GM23338 (cell line): ENCODE data around the gene ZNF189. TPM values are rescaled to one million over a fixed set of nuclear protein-coding genes. Genes with fewer than 3 reads are reported as not detected.

Source experiments
- ATAC-seq: fragments of 200-7000 bp; cut with Tn5 transposase; 3 replicates; pipeline ENCODE4 v1.9.1; 2020
- DNase-seq: peaks from one replicate; pipeline ENCODE4 v3.0.0-alpha.2; 2015; ENCODE audit warnings: low spot score
- H2AFZ ChIP-seq: fragments of 200-600 bp; sonication (generic); 2 replicates; pipeline ENCODE4 v1.8.0; 2016; ENCODE audit warnings: antibody characterized with exemption, mild to moderate bottlenecking, moderate library complexity
- H3F3A ChIP-seq: fragments of 200-600 bp; sonication (generic); replicated peaks from 2 replicates; pipeline ENCODE4 v1.8.0; 2017; ENCODE audit warnings: antibody characterized with exemption, mixed run types, low read depth
- H3K27ac ChIP-seq: fragments of 200-600 bp; sonication (generic); 2 replicates; pipeline ENCODE4 v1.6.1; 2016; ENCODE audit warnings: low read depth
- H3K27me3 ChIP-seq: fragments of 200-600 bp; sonication (generic); 2 replicates; pipeline ENCODE4 v1.8.0; 2016; ENCODE audit warnings: mild to moderate bottlenecking, mixed run types, moderate library complexity; ENCODE audit not compliant: insufficient read depth
- H3K36me3 ChIP-seq: fragments of 200-600 bp; sonication (generic); 2 replicates; pipeline ENCODE4 v1.8.0; 2016; ENCODE audit warnings: mild to moderate bottlenecking; ENCODE audit not compliant: insufficient read depth
- H3K4me1 ChIP-seq: fragments of 200-600 bp; sonication (generic); 2 replicates; pipeline ENCODE4 v1.8.0; 2016; ENCODE audit warnings: mild to moderate bottlenecking, moderate library complexity; ENCODE audit not compliant: insufficient read depth
- H3K4me2 ChIP-seq: fragments of 200-600 bp; sonication (generic); 2 replicates; pipeline ENCODE4 v1.7.1; 2017; ENCODE audit warnings: mixed run types
- H3K4me3 ChIP-seq: fragments of 200-600 bp; sonication (generic); 2 replicates; pipeline ENCODE4 v1.6.1; 2016; ENCODE audit warnings: mixed run types
- H3K79me2 ChIP-seq: fragments of 200-600 bp; sonication (generic); replicated peaks from 2 replicates; pipeline ENCODE4 v1.8.0; 2017; ENCODE audit warnings: mild to moderate bottlenecking; ENCODE audit not compliant: insufficient read depth
- H3K9me2 ChIP-seq: fragments of 200-600 bp; sonication (generic); 2 replicates; pipeline ENCODE4 v1.8.0; 2017; ENCODE audit not compliant: insufficient read depth
- H4K20me1 ChIP-seq: fragments of 200-600 bp; sonication (generic); replicated peaks from 2 replicates; pipeline ENCODE4 v1.8.0; 2017; ENCODE audit warnings: mild to moderate bottlenecking; ENCODE audit not compliant: insufficient read depth
- H3K27ac Mint-ChIP-seq: 2 replicates; pipeline ENCODE4 v1.8.0; 2020; ENCODE audit warnings: inconsistent platforms, mild to moderate bottlenecking, moderate library complexity, mixed read lengths
- H3K27me3 Mint-ChIP-seq: 3 replicates; pipeline ENCODE4 v1.8.0; 2022; ENCODE audit warnings: low read depth, mild to moderate bottlenecking, moderate library complexity, mixed read lengths, inconsistent platforms; ENCODE audit not compliant: insufficient read depth, poor library complexity
- H3K36me3 Mint-ChIP-seq: 3 replicates; pipeline ENCODE4 v1.8.0; 2021; ENCODE audit warnings: low read depth, mild to moderate bottlenecking, inconsistent platforms, moderate library complexity, mixed read lengths
- H3K4me1 Mint-ChIP-seq: 3 replicates; pipeline ENCODE4 v1.8.0; 2020; ENCODE audit warnings: mild to moderate bottlenecking, inconsistent platforms, mixed read lengths
- H3K4me3 Mint-ChIP-seq: 3 replicates; pipeline ENCODE4 v1.8.0; 2021; ENCODE audit warnings: moderate library complexity, mild to moderate bottlenecking, inconsistent platforms, mixed read lengths
- H3K9me3 Mint-ChIP-seq: 3 replicates; pipeline ENCODE4 v1.8.0; 2020; ENCODE audit warnings: moderate library complexity, mild to moderate bottlenecking, inconsistent platforms, mixed read lengths
- CREB1 ChIP-seq: fragments of 250-450 bp; sonication (Bioruptor Pico); IDR thresholded peaks from 2 replicates; pipeline ENCODE4 v1.5.0; 2020; ENCODE audit warnings: low read depth, mild to moderate bottlenecking, moderate library complexity
- CTCF ChIP-seq, 2 experiments: fragments of 200-600 bp in 1 of 2; sonication (generic) in 1 of 2; conservative IDR thresholded peaks; 2 replicates each; pipeline versions ENCODE4 v1.5.1 to v1.6.1; 2016 to 2017; ENCODE audit warnings: antibody characterized with exemption in 2 of 2, low read depth in 2 of 2, mild to moderate bottlenecking in 2 of 2, moderate library complexity in 1 of 2
- EZH2 ChIP-seq: fragments of 200-600 bp; sonication (generic); IDR thresholded peaks from one replicate; pipeline ENCODE4 v1.8.0; 2017; ENCODE audit warnings: antibody characterized with exemption, mild to moderate bottlenecking, low read depth; ENCODE audit not compliant: unreplicated experiment
- EZH2phosphoT487 ChIP-seq: fragments of 200-600 bp; sonication (generic); IDR thresholded peaks from one replicate; pipeline ENCODE4 v1.8.1; 2018; ENCODE audit warnings: antibody characterized with exemption; ENCODE audit not compliant: unreplicated experiment
- JUNB ChIP-seq: IDR thresholded peaks from one replicate; pipeline ENCODE4 v1.6.1; 2016; ENCODE audit warnings: antibody characterized with exemption; ENCODE audit not compliant: unreplicated experiment
- NANOG ChIP-seq: IDR thresholded peaks from 2 replicates; pipeline ENCODE4 v1.6.1; 2016; ENCODE audit warnings: antibody characterized with exemption, borderline replicate concordance
- POLR2AphosphoS5 ChIP-seq: IDR thresholded peaks from 2 replicates; pipeline ENCODE4 v1.6.1; 2016; ENCODE audit warnings: antibody characterized with exemption, low read depth
- REST ChIP-seq: IDR thresholded peaks from one replicate; pipeline ENCODE4 v1.6.1; 2018; ENCODE audit warnings: antibody characterized with exemption; ENCODE audit not compliant: unreplicated experiment
- STAT1 ChIP-seq: IDR thresholded peaks from one replicate; pipeline ENCODE4 v1.6.1; 2016; ENCODE audit warnings: antibody characterized with exemption; ENCODE audit not compliant: unreplicated experiment
- ZNF114 ChIP-seq: fragments of 250-450 bp; sonication (Bioruptor Pico); IDR thresholded peaks from 2 replicates; pipeline ENCODE4 v1.5.0; 2020; ENCODE audit warnings: mild to moderate bottlenecking, moderate library complexity
- ZNF331 ChIP-seq: fragments of 250-450 bp; sonication (Bioruptor Pico); IDR thresholded peaks from 2 replicates; pipeline ENCODE4 v1.5.0; 2020; ENCODE audit warnings: low read depth, mild to moderate bottlenecking, moderate library complexity
- ZNF462 ChIP-seq: fragments of 250-450 bp; sonication (Bioruptor Pico); IDR thresholded peaks from 2 replicates; pipeline ENCODE4 v1.5.0; 2020; ENCODE audit warnings: mild to moderate bottlenecking, moderate library complexity
- polyA plus RNA-seq: library from polyadenylated mRNA; unstranded; fragments of >200 nt; fragmentation: Nextera tagmentation; extraction: Ambion mirVana; gene quantifications from 2 replicates; pipeline ENCODE4 v1.2.1, GENCODE V29; 2016
- total RNA-seq: library from RNA; depleted of rRNA; stranded (reverse); fragments of >200 nt; shearing (Covaris generic); gene quantifications from 2 replicates; pipeline ENCODE4 v1.2.3, GENCODE V29; 2014
- TF ChIP-seq, protein P1 (sequence below): IDR thresholded peaks from 2 replicates; pipeline ENCODE4 v1.6.1; 2016; ENCODE audit warnings: antibody characterized with exemption

Gene ZNF189
- total and polyA plus RNA-seq, 2 experiments from 2014 or later: 5.8 to 10.6 TPM

DNA sequence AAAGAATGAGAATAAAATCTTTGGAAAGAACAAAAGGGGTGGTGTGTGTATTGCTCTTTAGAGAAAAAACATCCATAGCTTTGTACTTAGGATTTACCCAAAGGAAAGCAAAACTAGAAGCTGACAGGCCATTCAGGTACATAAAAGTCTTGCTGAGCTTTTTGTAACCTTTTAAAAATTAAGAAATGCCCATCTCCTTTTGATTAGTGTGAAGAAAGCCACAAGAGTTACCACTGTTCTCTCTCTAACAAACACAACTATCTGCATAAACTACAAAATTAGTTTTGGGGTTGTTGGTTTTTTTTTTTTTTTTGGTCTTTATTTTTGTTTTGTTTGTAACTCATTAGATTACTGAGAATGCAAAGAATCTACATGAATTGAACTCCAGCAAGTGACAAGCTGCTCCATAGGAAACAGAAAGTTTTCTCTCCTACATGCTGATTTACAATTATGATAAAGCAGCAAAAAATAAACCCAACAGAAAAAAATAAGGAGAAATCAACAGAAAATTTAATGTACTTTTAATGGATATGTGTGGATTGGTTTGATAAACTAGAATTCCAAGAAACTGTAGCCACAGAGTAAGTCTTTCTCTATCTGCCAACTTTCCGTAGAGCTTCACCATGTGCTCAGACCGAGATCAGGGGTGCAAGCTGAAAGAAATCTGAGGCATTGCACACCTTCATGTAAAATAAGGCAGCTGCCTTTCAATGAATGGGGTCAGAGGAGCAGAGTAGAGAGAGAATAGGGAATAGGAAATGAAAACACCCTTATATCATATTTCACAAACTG, 26.1 kb upstream of the ZNF189 start:
- H2AFZ ChIP-seq: peak overlapping the region; percentile 38; the same call in 1 of the 2 replicates
- Mint-ChIP-seq H3K4me1 (peaks cover 19% of the 10 kb centered on the region; the same call in 2 of the 3 replicates), H3K9me3 (peaks cover 1% of the 10 kb centered on the region; the same call in 1 of the 3 replicates), H3K36me3 (no peaks in the 10 kb centered on the region), H3K27ac (no peak overlapping the region), H3K27me3 (no peaks in the 10 kb centered on the region), H3K4me3 (no peak overlapping the region)
- no peaks in the 10 kb centered on the region for H4K20me1 ChIP-seq
- no peaks in the 10 kb centered on the region for H3F3A ChIP-seq
- no peaks in the 10 kb centered on the region for H3K9me2 ChIP-seq
- H3K36me3 ChIP-seq: no peaks in the 10 kb centered on the region
- TF ChIP-seq POLR2AphosphoS5: no peak
- no peak for TF ChIP-seq CREB1 (CRISPR knock-in tag)
- no peak for TF ChIP-seq ZNF462 (CRISPR knock-in tag)
- no peak for TF ChIP-seq ZNF114 (CRISPR knock-in tag)
- TF ChIP-seq STAT1: no peak
- TF ChIP-seq CTCF (conservative IDR thresholded peaks at IDR 0.05; ENCODE audit: low read depth in 2 of 2): no peak
- TF ChIP-seq NANOG: no peak
- TF ChIP-seq, protein P1, sequence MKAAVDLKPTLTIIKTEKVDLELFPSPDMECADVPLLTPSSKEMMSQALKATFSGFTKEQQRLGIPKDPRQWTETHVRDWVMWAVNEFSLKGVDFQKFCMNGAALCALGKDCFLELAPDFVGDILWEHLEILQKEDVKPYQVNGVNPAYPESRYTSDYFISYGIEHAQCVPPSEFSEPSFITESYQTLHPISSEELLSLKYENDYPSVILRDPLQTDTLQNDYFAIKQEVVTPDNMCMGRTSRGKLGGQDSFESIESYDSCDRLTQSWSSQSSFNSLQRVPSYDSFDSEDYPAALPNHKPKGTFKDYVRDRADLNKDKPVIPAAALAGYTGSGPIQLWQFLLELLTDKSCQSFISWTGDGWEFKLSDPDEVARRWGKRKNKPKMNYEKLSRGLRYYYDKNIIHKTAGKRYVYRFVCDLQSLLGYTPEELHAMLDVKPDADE: no peak
- no peak for TF ChIP-seq ZNF331 (CRISPR knock-in tag)
- no peak for TF ChIP-seq JUNB
- TF ChIP-seq REST: no peak
- no peak for TF ChIP-seq EZH2phosphoT487
- no peak for TF ChIP-seq EZH2
- ATAC-seq: no peak
- H3K79me2 ChIP-seq: no peaks in the 10 kb centered on the region
- H3K4me3 ChIP-seq: no peak overlapping the region
- peaks cover 5% of the 10 kb centered on the region; the same call in 1 of the 2 replicates for H3K4me1 ChIP-seq
- H3K4me2 ChIP-seq: no peak overlapping the region
- no peaks in the 10 kb centered on the region for H3K27me3 ChIP-seq
- no peak overlapping the region for H3K27ac ChIP-seq
- DNase-seq: no peak
